ENCODE data around the gene SH3PXD2A. TPM values are rescaled to one million over a fixed set of nuclear protein-coding genes. Genes with fewer than 3 reads are reported as not detected.

Gene SH3PXD2A
- total RNA-seq, 4 donors from 2014 or later = 26.5 to 56.9 (median 33.3) TPM

GRCh38 chr10:103621783-103622125, 233.6 kb downstream of the SH3PXD2A start:
- Histone ChIP-seq H3K4me1 (peaks cover 3 to 34% (median 15%) of the 10 kb centered on the region in 4 donors), H3K9me3 (no peaks in the 10 kb centered on the region), H3K4me3 (no peak overlapping the region), H3K27ac (peak overlapping the region in 1 of 4 donors; percentile 57), H3K36me3 (peaks cover 0 to 16% (median 6%) of the 10 kb centered on the region in 4 donors), H3K27me3 (no peaks in the 10 kb centered on the region)
- in situ Hi-C loops (cut with MboI; ENCODE audit: low pct_ligation_motif_present in 1 of 4, low pct_unique_long_range_greater_than_20kb in 1 of 4, low sequenced_read_pairs in 3 of 4) (loop anchor here in 1 of 4 donors (25.0 kb wide), 1 partner anchor 241 kb away; the partner anchor contains the start of gene SH3PXD2A), intact Hi-C loops (cut with DNase I; ENCODE audit: low total_unique reads) (no loop called here)
- no peak for DNase-seq
- no peak for TF ChIP-seq POLR2A (IDR thresholded peaks at IDR 0.05)
- no peak for TF ChIP-seq CTCF (IDR thresholded peaks at IDR 0.05)
- TF ChIP-seq EP300 (IDR thresholded peaks at IDR 0.05; ENCODE audit: low read depth) = no peak
- no peak for TF ChIP-seq POLR2AphosphoS5 (IDR thresholded peaks at IDR 0.05)
- WGBS, 2 donors (ENCODE audit: low coverage in 1 of 2) = 69 to 83% methylated on average over 3 to 4 of the region's 4 CpGs

- peak overlapping the region in 1 of 4 donors; percentile 57 for H3K27ac ChIP-seq
- intact Hi-C loops (cut with DNase I; ENCODE audit: low total_unique reads) = no loop called here
These were observed 234.2 kb downstream of the SH3PXD2A start for GRCh38 chr10:103620891-103621782.

GRCh38 chr10:103620352-103620740, 235.0 kb downstream of the SH3PXD2A start:
- in situ Hi-C loops (cut with MboI; ENCODE audit: low pct_ligation_motif_present in 1 of 4, low pct_unique_long_range_greater_than_20kb in 1 of 4, low sequenced_read_pairs in 3 of 4) = loop anchor here in 1 of 4 donors (25.0 kb wide), 1 partner anchor 242 kb away; the partner anchor contains the start of gene SH3PXD2A
- H3K27me3 ChIP-seq = no peaks in the 10 kb centered on the region
- no peak for TF ChIP-seq EP300 (IDR thresholded peaks at IDR 0.05; ENCODE audit: low read depth)
- TF ChIP-seq CTCF (IDR thresholded peaks at IDR 0.05) = no peak
- no peak for TF ChIP-seq POLR2A (IDR thresholded peaks at IDR 0.05)
- TF ChIP-seq POLR2AphosphoS5 (IDR thresholded peaks at IDR 0.05) = no peak
- H3K36me3 ChIP-seq = peaks cover 0 to 9% (median 2%) of the 10 kb centered on the region in 4 donors
- H3K9me3 ChIP-seq = no peaks in the 10 kb centered on the region
- 76 to 83% methylated on average over 1 to 7 of the region's 7 CpGs for WGBS, 2 donors (ENCODE audit: low coverage in 1 of 2)
- peaks cover 3 to 43% (median 16%) of the 10 kb centered on the region in 4 donors for H3K4me1 ChIP-seq
- no peak overlapping the region for H3K4me3 ChIP-seq
- DNase-seq = no peak
- H3K27ac ChIP-seq = peak overlapping the region in 3 of 4 donors; percentile 47 to 68 (median 53)
- intact Hi-C loops (cut with DNase I; ENCODE audit: low total_unique reads) = no loop called here

More at GRCh38 chr10:103620891-103621782, 234.2 kb downstream of the SH3PXD2A start:
- peaks cover 0 to 9% (median 4%) of the 10 kb centered on the region in 4 donors for H3K36me3 ChIP-seq
- no peak overlapping the region for H3K4me3 ChIP-seq
- no peak for TF ChIP-seq CTCF (IDR thresholded peaks at IDR 0.05)
- no peak for TF ChIP-seq EP300 (IDR thresholded peaks at IDR 0.05; ENCODE audit: low read depth)
- no peak for TF ChIP-seq POLR2A (IDR thresholded peaks at IDR 0.05)
- no peak for TF ChIP-seq POLR2AphosphoS5 (IDR thresholded peaks at IDR 0.05)
- H3K4me1 ChIP-seq = peaks cover 3 to 40% (median 16%) of the 10 kb centered on the region in 4 donors
- no peaks in the 10 kb centered on the region for H3K27me3 ChIP-seq
- no peaks in the 10 kb centered on the region for H3K9me3 ChIP-seq
- DNase-seq = no peak
- in situ Hi-C loops (cut with MboI; ENCODE audit: low pct_ligation_motif_present in 1 of 4, low pct_unique_long_range_greater_than_20kb in 1 of 4, low sequenced_read_pairs in 3 of 4) = loop anchor here in 1 of 4 donors (25.0 kb wide), 1 partner anchor 241 kb away; the partner anchor contains the start of gene SH3PXD2A
- 90 to 100% methylated on average over 1 to 15 of the region's 15 CpGs for WGBS, 2 donors (ENCODE audit: low coverage in 1 of 2)
